Keratinocyte (primary cell): ENCODE measurements around the gene RNF39.

ENCODE experiments used
- CTCF ChIP-seq, 3 experiments: IDR thresholded peaks in 1 of 3; conservative IDR thresholded peaks in 1 of 3; optimal IDR thresholded peaks in 1 of 3; 2 replicates in 2 of 3; 3 replicates in 1 of 3; pipeline versions ENCODE3 to v1.5.1; 2011; ENCODE audit warnings: low read length in 3 of 3, mild to moderate bottlenecking in 3 of 3, moderate library complexity in 2 of 3, control low read depth in 1 of 3, inconsistent platforms in 1 of 3; ENCODE audit not compliant: insufficient read depth in 2 of 3; ENCODE audit errors: extremely low read depth in 1 of 3
- EZH2 ChIP-seq: IDR thresholded peaks from one replicate; pipeline ENCODE4 v1.6.1; 2012; ENCODE audit warnings: inconsistent platforms, mild to moderate bottlenecking, low read length, moderate library complexity

GRCh38 chr6:30096829-30097228 lies 21.3 kb upstream of the RNF39 start:
- no peak for TF ChIP-seq CTCF (optimal IDR thresholded peaks at IDR 0.05 in 1 of 3, IDR thresholded peaks at IDR 0.05 in 1 of 3, conservative IDR thresholded peaks at IDR 0.05 in 1 of 3; ENCODE audit: extremely low read depth in 1 of 3, insufficient read depth in 2 of 3, low read length in 3 of 3)
- no peak for TF ChIP-seq EZH2
